ENCODE measurements around the gene PER2. TPM values are rescaled to one million over a fixed set of nuclear protein-coding genes. Genes with fewer than 3 reads are reported as not detected.
A peak's percentile ranks its signal among the peaks of the same experiment; 100 is the strongest.

PER2 gene
- total and polyA plus RNA-seq, 2 of the 13 experiments (the other 11 are each of a cell fraction or from before 2014, with no cell fraction given): 5.1 to 9.4 TPM

DNA sequence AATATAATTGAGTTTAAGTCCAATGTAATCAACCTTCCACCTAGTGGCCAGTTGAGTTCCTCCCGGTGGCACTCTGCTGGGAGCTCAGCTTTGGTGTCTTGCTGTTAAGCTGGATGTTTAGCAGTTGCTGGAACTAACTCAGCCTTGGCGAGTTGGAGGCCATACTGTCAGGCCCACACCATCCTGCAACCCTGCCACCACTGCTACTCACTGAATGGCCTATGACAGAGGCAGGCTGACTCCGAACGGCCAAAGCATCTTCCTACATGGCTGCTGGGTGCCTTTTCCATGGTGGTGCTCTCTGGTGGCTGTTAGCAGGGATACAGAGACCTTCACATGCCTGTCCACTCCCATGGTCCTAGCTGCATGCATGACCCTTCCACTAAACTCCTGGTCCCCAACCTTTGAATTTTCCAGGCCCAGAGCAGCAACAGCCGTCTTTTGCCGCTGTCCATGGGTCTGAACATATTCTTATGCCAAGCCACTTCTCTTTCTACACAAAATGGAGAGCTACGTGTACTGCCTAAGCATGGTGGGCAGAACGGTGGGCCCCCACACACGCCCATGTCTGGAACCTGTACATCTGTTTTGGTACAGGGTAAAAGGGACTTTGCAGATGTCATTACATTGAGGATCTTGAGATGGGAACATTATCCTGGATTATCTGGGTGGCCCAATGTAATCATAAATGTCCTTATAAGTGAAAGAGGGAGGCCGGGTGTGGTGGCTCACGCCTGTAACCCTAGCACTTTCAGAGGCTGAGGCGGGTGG is 16.9 kb upstream of the PER2 start (continued):
- TF ChIP-seq THAP9 (CRISPR knock-in tag; IDR thresholded peaks at IDR 0.05; ENCODE audit: borderline replicate concordance): peak; percentile 53; the same call in 1 of the 2 replicates
- TF ChIP-seq NCOA2 (CRISPR knock-in tag; IDR thresholded peaks at IDR 0.05): 0 out of 2 replicates have a peak, but pooled peaks have one; percentile 18
- no peak for TF ChIP-seq GFI1 (CRISPR knock-in tag; IDR thresholded peaks at IDR 0.05; ENCODE audit: borderline replicate concordance)
- peak in 1 of 2 experiments; percentile 83 for TF ChIP-seq REST (IDR thresholded peaks at IDR 0.05; ENCODE audit: borderline replicate concordance in 1 of 2, low read depth in 1 of 2, low read length in 2 of 2)
- peak; percentile 41; the same call in 1 of the 2 replicates for TF ChIP-seq HINFP (CRISPR knock-in tag; IDR thresholded peaks at IDR 0.05; ENCODE audit: low read depth)
- no peak for TF ChIP-seq MIER3 (CRISPR knock-in tag; IDR thresholded peaks at IDR 0.05; ENCODE audit: borderline replicate concordance)
- TF ChIP-seq SMAD1 (CRISPR knock-in tag; IDR thresholded peaks at IDR 0.05; ENCODE audit: borderline replicate concordance, low read depth): 0 out of 2 replicates have a peak, but pooled peaks have one; percentile 71
- peak; percentile 52; the same call in 1 of the 2 replicates for TF ChIP-seq ZNF501 (CRISPR knock-in tag; IDR thresholded peaks at IDR 0.05)
- no peak for TF ChIP-seq ZBTB40 (IDR thresholded peaks at IDR 0.05)
- TF ChIP-seq ZBTB40 (CRISPR knock-in tag; IDR thresholded peaks at IDR 0.05): no peak
